ENCODE data around the gene DPPA5.

DPPA5 gene

DNA sequence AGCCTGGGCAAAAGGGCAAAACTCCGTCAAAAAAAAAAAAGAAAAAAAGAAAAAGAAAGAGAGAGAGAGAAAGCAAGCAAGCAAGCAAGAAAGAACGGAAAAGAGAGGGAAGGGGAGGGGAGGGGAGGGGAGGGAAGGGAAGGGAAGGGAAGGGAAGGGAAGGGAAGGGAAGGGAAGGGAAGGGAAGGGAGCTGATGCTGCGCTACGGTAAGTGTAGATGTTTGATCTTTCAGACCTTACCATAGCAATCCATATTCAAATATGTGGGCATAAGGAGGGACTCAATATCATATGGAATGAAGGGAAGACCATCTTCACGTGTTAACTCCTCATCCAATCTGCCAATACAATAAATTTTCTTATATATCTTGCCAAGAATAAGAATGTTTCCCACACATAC lies 11.9 kb downstream of the DPPA5 start:
- TF ChIP-seq, protein P1, sequence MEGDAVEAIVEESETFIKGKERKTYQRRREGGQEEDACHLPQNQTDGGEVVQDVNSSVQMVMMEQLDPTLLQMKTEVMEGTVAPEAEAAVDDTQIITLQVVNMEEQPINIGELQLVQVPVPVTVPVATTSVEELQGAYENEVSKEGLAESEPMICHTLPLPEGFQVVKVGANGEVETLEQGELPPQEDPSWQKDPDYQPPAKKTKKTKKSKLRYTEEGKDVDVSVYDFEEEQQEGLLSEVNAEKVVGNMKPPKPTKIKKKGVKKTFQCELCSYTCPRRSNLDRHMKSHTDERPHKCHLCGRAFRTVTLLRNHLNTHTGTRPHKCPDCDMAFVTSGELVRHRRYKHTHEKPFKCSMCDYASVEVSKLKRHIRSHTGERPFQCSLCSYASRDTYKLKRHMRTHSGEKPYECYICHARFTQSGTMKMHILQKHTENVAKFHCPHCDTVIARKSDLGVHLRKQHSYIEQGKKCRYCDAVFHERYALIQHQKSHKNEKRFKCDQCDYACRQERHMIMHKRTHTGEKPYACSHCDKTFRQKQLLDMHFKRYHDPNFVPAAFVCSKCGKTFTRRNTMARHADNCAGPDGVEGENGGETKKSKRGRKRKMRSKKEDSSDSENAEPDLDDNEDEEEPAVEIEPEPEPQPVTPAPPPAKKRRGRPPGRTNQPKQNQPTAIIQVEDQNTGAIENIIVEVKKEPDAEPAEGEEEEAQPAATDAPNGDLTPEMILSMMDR (conservative IDR thresholded peaks at IDR 0.05; ENCODE audit: low read depth, low read length), result no peak
- no peak overlapping the region for H3K4me3 ChIP-seq (ENCODE audit: low read length)
- no peak for DNase-seq (ENCODE audit: low read depth)

DNA sequence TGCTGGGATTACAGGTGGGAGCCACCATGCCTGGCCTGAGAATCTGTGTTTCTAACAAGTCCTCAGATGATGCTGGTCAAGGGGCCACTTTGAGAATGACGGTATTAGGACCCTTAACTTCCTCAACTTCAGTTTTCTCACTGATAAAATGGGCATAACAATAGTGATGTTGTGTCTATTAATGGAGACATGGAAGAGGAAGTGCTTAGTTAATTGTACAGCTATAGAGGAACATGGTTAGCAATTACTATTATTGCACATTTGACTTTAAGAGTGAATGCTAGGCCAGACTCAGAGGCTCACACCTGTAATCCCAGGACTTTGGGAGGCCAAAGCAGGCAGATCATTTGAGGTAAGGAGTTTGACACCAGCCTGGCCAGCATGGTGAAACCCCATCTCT lies 12.7 kb downstream of the DPPA5 start:
- no peak for DNase-seq (ENCODE audit: low read depth)
- TF ChIP-seq, protein P1 (conservative IDR thresholded peaks at IDR 0.05; ENCODE audit: low read depth, low read length), result no peak
- no peak overlapping the region for H3K4me3 ChIP-seq (ENCODE audit: low read length)

DNA sequence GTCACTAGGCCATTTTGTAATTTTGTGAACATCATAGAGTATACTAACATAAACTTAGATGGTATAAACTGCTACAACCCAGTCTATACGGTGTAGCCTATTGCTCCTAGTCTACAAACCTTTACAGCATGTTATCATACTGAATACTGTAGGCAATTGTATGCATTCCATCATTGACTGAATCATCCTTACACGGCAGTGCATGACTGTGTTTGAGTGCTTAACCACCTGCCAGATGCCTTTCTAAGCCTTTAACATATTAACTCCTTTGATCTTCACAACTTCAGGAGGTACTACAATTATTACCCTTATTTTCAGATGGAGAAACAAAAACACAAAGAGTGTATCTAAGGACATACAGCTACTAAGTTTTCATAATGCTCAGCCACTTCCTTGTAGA lies 14.0 kb downstream of the DPPA5 start:
- no peak overlapping the region for H3K4me3 ChIP-seq (ENCODE audit: low read length)
- TF ChIP-seq, protein P1 (conservative IDR thresholded peaks at IDR 0.05; ENCODE audit: low read depth, low read length), result no peak
- no peak for DNase-seq (ENCODE audit: low read depth)

DNA sequence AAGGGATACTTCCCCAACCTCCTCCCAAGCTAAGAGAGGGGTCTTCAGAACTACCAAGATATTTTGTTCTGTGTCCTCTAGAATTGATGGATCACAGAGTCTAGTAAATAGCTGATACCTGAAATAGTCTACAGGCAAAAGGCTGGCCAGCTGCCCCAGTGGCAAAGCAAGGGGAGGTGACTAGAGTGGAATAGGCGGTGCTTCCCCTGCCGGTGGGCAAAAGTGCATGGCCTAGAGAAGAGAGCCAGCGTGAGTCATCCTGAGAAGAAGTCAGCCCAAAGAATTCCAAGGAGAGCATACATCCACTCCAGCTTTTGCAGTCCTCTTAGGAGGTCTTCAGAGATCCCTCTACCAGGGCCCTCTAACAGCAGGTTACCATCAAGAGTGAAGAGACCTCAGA lies 14.7 kb downstream of the DPPA5 start:
- no peak for DNase-seq (ENCODE audit: low read depth)
- H3K4me3 ChIP-seq (ENCODE audit: low read length), result no peak overlapping the region
- TF ChIP-seq, protein P1 (conservative IDR thresholded peaks at IDR 0.05; ENCODE audit: low read depth, low read length), result no peak

DNA sequence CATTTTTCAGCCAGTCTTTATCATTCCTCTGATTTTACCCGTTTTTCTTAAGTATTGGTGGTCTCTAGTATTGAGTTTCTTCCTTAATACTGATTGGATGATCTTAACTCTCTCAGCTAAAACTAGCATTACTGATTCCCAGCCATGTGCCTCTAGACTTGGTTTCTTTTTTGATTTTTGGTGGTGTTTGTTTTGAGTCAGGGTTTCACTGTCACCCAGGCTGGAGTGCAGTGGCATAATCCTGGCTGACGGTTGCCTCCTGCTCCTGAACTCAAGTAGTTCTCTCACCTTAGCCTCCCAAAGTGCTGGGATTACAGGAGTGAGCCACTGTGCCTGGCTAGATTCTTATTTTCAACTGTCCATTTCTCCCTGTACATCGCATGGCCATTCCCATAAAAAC lies 24.9 kb downstream of the DPPA5 start:
- TF ChIP-seq, protein P1 (conservative IDR thresholded peaks at IDR 0.05; ENCODE audit: low read depth, low read length), result no peak
- no peak for DNase-seq (ENCODE audit: low read depth)
- H3K4me3 ChIP-seq (ENCODE audit: low read length), result no peak overlapping the region

DNA sequence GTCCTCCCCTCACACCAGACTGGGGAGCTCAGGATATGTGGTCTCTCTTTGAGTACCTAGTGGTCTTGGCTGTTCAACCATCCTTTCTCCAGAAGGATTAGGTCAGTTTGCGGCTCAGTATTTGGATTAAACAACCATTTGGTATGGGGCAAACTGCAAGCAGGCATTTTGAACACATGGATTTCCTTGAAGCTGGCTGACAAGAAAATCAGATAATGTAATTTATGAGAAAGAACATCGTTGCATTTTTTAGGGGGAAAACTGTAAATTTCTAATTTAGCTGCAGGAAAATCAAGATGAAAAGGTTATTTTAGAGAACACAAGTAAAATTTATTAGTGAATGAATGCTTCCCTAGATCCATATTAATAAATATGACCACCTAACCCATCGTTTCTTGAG lies 25.3 kb downstream of the DPPA5 start:
- DNase-seq (ENCODE audit: low read depth), result no peak
- TF ChIP-seq, protein P1 (conservative IDR thresholded peaks at IDR 0.05; ENCODE audit: low read depth, low read length), result no peak
- no peak overlapping the region for H3K4me3 ChIP-seq (ENCODE audit: low read length)

DNA sequence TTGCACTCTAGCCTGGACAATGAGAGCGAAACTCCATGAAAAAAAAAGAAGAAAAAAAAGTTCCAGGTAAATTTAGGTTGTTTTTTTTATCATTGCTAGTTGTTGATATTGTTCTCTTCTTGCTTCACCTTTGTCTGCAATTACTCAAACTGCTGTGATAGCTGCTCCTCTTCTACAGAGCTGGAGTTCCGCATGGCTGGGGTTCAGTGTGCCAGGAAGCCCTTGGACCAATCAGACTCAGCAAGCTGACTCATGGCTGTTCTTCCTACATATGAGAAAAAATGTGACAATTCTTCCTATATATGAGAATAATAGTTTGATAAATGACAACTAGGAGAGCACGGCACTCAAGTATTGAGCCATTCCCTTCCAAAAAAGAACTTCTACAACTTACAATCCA lies 28.4 kb downstream of the DPPA5 start:
- TF ChIP-seq, protein P1 (conservative IDR thresholded peaks at IDR 0.05; ENCODE audit: low read depth, low read length), result no peak

More for the DNA sequence above, 28.4 kb downstream of the DPPA5 start:
- H3K4me3 ChIP-seq (ENCODE audit: low read length), result no peak overlapping the region
- no peak for DNase-seq (ENCODE audit: low read depth)
